Uterus (tissue), 2 donors: ENCODE results near the gene CCDC148.

ENCODE experiments used
- CTCF ChIP-seq, 4 experiments: fragments of 200-600 bp in 2 of 4; fragments of 450-650 bp in 2 of 4; sonication (generic) in 2 of 4; IDR thresholded peaks; one replicate each; pipeline ENCODE4 v1.5.1; 2016 to 2019; ENCODE audit warnings: antibody characterized with exemption in 4 of 4, mild to moderate bottlenecking in 2 of 4, moderate library complexity in 1 of 4
- POLR2A ChIP-seq, 2 donors: fragments of 450-650 bp; IDR thresholded peaks; one replicate each; pipeline ENCODE4 v1.6.1; 2016; ENCODE audit warnings: antibody characterized with exemption in 2 of 2, mild to moderate bottlenecking in 1 of 2, moderate library complexity in 1 of 2

DNA sequence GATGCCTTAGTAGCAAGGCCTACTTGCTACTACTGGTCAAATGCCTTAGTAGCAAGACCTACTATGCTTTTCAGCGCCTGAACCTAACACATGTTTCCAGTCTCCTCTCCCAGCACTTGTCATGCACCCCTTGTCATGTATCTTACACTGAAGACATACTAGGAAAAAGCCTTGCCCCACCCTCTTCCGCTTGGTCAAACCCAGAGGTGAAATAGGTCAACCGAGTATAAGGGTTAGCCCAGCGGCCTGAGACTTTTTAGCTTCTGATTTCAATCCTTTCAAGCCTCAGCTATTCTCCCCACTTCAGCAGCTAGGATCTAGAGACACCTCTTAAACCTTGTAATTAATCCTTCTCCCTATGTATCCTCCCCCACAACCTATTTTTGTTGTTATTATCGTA is 281.6 kb downstream of the CCDC148 start:
- TF ChIP-seq CTCF (IDR thresholded peaks at IDR 0.05) (no peak), POLR2A (IDR thresholded peaks at IDR 0.05) (no peak)
